NCI-H526 treated with DMSO at 0.1 percent for 48 hours (cell line): ENCODE data around the gene TROAP.
A peak's percentile ranks its signal among the peaks of the same experiment; 100 is the strongest.
"Not testable (repeated sequence)": the region's sequence is repeated elsewhere in the genome, so short reads cannot be mapped to it uniquely, and the experiment has no call there.

Source experiments
- DNase-seq: peaks from one replicate; lab custom pipeline; 2025; lab: John Stamatoyannopoulos, UW

The TROAP gene

GRCh38 chr12:49328816-49329215, 5.8 kb downstream of the TROAP start:
- DNase-seq: no peak

DNA sequence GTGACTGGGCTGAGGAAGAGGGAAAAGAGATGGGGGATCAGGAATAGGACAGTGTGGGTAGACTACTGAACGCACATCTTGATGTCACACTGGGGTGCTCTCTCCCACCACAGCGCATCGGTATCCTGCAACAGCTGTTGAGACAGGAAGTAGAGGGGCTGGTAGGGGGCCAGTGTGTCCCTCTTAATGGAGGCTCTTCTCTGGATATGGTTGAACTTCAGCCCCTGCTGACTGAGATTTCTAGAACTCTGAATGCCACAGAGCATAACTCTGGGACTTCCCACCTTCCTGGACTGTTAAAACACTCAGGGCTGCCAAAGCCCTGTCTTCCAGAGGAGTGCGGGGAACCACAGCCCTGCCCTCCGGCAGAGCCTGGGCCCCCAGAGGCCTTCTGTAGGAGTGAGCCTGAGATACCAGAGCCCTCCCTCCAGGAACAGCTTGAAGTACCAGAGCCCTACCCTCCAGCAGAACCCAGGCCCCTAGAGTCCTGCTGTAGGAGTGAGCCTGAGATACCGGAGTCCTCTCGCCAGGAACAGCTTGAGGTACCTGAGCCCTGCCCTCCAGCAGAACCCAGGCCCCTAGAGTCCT, 7.1 kb downstream of the TROAP start:
- no peak for DNase-seq

GRCh38 chr12:49330631-49331379, 7.8 kb downstream of the TROAP start:
- no peak for DNase-seq

DNA sequence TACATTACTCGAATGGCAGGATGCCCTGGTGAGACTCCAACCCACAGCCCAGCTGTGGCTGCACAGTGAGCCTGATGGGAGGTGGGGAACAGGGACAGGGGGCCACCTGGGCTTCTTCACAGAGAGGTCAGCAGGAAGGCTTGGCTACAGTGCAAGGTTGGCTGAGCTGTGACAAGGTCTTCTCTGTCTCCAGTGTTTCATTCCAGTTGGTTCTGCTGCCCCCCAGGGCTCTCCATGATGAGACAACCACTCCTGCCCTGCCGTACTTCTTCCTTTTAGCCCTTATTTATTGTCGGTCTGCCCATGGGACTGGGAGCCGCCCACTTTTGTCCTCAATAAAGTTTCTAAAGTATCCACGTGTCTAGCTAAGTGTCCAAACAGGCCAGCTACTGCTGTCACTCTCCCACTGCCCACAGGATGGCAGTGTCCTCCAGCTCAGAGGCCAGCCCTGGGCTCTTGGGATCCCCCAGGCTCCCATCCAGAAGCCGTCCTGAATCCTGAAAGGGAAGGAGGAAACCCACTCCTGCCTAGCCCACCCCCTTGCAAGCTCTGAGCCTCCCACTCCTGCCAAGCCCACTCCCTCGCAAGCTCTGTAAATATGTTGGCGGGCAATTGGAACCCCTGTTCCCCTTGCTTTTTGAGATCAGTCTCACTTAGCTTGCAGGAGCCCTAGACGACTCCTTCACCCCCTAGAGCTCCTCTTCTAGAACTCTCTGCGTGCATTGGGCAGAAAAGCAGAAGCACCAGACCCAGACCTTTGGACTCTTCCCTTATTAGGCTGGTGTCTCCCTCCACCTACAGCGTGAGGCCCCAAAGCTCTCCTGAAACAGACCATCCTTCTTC, 8.5 kb downstream of the TROAP start:
- no peak for DNase-seq

GRCh38 chr12:49332441-49332861, 9.4 kb downstream of the TROAP start:
- no peak for DNase-seq

- no peak for DNase-seq
Observed at GRCh38 chr12:49332891-49333371, 9.9 kb downstream of the TROAP start.

GRCh38 chr12:49333778-49334177, 10.7 kb downstream of the TROAP start:
- DNase-seq: not testable (repeated sequence)

DNA sequence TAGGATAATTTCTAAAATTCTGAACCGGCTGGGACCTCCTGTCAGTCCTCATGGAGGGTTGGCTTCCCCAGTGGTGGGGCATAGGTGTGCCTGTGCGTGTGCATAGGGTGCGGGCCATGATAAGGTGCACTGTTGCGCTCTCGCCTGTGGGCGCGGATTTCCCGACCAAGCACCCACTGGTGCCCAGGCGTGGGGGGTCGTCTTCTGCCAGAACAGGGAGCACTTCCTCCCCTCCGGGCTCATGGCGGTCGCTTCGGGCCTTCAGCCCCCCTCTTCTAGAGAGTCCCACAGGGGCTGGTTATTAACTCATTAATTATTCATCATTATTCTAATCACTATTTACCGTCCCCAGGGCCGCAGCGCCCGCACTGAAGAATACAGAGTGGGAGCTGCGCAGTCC, 11.2 kb downstream of the TROAP start:
- no peak for DNase-seq

GRCh38 chr12:49334681-49335080, 11.6 kb downstream of the TROAP start:
- no peak for DNase-seq

DNA sequence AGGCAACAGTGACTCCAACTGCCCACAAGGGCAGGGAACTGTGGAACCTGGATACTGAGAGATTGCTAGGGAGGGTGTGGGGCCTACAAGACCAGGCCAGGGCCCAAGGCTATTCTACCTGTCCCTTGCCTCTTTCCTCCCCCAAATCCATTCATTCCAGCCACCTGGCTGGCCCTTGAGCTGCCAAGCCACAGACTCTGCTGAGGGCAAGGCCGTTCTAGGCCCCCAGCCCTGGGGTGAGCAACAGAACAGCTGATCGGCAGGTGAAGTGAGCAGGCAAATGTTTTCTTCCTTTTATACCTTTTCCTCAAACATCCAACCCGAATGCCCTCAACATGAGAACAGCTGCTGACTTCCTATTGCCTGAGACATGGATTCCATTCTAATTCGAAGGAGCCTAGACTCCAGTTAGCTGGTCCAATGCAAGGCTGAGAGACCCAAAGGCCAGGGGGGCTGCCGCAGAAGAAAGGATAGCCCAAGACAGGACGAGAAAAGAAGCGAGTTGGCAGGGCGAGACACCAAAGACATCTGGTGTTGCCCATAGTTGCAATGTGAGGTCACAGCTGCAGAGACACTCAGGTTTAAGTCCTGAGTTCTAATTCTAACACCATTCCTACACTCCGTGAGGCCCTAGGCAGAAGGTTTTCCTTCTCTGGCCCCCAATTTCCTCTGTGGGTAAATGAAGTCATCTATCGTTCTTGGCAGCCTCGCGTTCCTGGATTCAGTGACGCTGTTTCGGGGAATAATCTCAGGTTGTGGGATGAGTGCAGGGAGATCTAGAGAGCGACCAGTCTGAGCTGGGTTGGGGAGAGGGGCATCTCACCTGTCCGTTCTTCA, 12.3 kb downstream of the TROAP start:
- DNase-seq: no peak

GRCh38 chr12:49335955-49336644, 13.0 kb downstream of the TROAP start:
- no peak for DNase-seq

GRCh38 chr12:49336645-49337584, 13.9 kb downstream of the TROAP start, which contains the start of gene C1QL4:
C1QL4 (minus strand) TSS chr12:49337188; CDS start chr12:49336477, 711 bp downstream.
- peak; percentile 51 for DNase-seq

DNA sequence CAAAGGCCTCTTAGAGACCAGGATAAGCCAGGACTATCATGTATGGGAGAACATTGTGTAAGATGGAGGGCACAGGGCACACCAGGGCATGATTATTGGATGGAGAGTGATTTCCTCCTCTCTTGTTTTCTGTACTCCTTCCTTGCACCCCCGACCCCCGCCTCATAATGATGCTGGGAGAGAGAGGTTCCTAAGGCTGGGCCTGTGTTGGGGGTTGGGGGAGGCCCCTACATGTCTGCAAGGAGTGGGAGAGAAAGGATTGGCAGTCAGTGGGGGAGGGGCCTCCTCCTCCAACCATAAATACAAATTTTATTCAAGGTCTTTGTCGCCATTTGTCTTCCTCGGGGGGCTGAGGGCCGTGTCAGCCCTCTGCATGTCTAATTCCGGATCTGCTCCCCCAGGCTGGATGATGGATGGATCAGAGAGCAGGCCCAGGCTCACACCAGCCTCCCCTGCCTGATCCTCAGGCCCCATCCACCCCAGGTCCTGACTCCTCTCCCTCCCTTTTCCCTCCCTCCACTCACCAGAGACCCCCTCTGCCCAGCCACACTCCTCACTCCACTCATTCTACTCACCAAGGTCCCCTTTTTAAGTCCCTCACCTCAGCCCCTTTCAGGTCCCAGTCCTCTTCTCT, 15.9 kb downstream of the TROAP start:
- no peak for DNase-seq

DNA sequence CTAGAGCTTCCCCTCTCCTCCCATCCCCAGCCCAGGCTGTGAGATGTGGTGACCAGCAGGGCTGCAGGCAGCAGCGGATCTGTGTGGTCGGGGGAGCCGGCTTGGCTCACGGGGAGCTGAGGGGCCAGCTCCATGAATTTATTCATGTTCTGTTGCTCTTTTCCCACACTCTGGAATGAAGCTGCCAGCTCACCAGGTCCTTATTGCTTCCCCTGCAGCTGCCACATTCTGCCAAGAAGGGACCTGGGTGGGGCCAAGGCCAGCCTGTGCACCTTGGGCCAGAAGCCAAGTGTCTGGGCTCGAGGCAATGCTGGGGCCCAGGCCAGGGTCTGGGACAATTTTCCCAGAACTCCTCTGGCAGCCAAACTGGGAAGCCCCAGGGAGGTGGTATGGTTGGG, 16.4 kb downstream of the TROAP start:
- DNase-seq: no peak

DNA sequence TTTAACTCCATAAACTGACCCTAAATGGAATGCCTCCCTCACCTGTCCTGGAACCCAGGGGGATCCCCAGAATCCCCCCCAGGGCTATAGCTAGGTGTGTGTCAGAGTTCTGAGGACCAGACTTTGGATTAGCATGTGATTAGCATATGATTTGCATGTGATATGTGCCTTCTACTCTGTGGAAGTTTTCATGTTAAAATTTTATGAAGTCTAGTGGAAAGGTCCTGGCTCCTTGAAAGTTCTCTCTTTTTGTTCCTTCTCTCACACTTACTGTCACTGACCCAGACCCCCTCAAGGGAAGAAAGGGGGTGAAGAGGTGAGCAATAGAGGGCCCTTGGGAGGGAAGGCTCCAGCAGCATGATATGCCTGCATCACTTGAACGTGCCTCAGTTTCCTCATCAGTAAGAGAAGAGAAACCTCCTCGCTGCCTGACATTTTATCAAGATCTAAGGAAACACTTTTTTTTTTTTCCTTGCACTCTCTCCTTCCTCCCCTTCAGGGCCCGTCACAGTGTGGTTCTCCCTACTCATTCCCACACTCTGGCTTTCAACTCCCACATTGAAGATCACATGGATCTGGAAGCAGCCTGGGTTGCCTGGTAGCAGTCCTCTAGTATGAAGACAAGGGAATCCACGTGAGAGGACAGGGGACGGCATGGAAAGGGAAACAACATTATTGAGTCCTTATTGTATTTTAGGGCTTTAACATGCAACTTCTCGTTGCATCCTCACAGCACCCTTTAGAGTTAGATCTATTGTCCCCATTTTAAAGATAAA, 17.2 kb downstream of the TROAP start:
- DNase-seq: no peak

DNA sequence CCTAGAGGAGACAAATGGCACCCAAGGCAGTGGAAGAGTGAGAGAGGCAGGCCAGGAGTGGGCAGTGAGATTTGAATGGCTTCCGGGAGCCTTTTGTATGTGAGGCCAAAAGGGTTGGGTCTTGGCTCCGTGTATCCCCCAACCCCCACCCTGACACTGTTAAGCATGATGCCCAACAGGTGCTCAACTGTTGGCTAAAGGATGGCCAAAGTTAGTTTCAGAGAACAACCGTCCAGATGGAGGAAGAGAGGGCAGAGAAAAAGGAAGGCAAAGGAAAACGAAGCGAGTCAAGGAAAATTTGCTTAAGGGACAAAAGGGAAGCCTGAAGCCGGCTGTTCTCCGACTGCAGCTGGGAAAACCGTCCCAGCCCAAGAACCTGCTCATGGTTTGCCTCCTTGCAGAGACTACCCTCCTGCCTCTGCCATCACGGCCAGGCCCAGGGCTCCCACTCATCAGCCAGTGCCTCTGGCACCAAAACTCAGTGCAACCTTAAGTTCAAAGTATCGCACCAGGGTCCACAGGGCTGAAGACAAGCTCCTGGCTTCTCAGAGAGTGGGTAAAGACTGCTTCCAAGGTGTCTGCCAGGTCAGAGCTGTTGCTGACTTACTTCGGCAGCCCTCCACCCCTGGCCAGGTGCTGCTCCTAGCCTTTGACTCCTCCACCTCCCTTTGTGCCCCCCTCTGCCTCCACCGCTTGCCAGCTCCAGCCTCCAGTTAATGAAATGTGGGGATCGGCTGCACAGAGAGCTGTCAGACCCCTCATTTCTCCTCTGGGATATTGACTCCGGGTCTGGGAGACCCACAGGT, 18.1 kb downstream of the TROAP start:
- DNase-seq: no peak

DNA sequence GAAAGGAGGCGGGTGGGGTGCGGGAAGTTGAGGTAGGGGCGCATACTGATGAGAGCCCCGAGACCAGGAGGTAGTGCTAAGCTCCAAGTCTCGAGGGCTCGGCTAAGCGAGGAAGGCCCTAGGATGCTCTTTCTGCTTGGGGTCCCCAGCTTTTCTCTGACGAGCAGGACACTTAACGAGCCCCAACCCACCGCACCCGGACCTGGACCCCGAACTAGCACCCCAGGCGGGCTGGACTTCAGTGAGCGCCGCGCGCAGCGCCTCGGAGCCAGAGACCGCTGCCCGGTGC, 18.7 kb downstream of the TROAP start:
- no peak for DNase-seq
